Measurements from ENCODE around the gene WIZ. TPM values are rescaled to one million over a fixed set of nuclear protein-coding genes. Genes with fewer than 3 reads are reported as not detected.

Gene WIZ
- total and polyA plus RNA-seq, 11 donors = 19.0 to 52.4 (median 25.7) TPM

GRCh38 chr19:15424692-15425272 lies 25.0 kb downstream of the WIZ start:
- ATAC-seq = no peak
- Histone ChIP-seq H3K9me3 (no peaks in the 10 kb centered on the region), H3K4me3 (no peak overlapping the region), H3K27me3 (no peaks in the 10 kb centered on the region), H3K4me1 (peaks cover 3 to 35% (median 15%) of the 10 kb centered on the region in 12 donors), H3K36me3 (peaks cover 0 to 75% (median 56%) of the 10 kb centered on the region in 9 donors), H3K27ac (no peak overlapping the region)
- peak in 3 of 5 donors; percentile 25 to 55 (median 29) for DNase-seq
- 95 to 98% (median 97%) methylated on average over 8 to 38 of the region's 38 CpGs for WGBS, 4 donors
- TF ChIP-seq CTCF (IDR thresholded peaks at IDR 0.05) (no peak), POLR2A (IDR thresholded peaks at IDR 0.05) (no peak)
- intact Hi-C loops (cut with DNase I) = loop anchor here in 2 of 10 donors (10.0 kb wide), 1 partner anchor 130 kb away; no protein-coding TSS in a partner anchor

DNA sequence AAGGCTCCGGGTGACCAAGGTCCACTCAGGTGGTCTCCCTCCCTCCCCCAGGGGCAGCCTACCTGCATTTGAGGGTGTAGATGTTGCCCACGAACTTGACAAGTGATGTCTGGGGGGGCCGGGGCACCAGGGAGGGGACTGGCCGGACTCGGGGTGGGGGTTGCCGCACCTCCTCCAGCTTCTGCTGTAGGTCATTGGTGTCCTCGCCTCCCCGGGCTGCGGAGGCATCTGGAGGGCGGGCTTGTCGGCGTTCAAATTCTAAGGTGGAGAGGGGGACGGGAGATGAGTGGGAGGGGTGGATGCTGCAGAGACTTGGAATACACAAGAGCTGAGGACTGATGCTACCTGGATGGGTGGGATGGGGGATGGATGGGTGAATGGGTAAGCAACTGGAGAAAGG lies 25.6 kb downstream of the WIZ start:
- 90 to 98% (median 97%) methylated on average over 12 to 13 of the region's 13 CpGs for whole genome bisulfite sequencing, 4 donors
- no peak for ATAC-seq
- Histone ChIP-seq H3K27ac (no peak overlapping the region), H3K9me3 (no peaks in the 10 kb centered on the region), H3K36me3 (peaks cover 0 to 68% (median 56%) of the 10 kb centered on the region in 9 donors), H3K4me1 (peaks cover 3 to 34% (median 15%) of the 10 kb centered on the region in 12 donors), H3K27me3 (no peaks in the 10 kb centered on the region), H3K4me3 (no peak overlapping the region)
- intact Hi-C loops (cut with DNase I) = loop anchor here in 2 of 10 donors (10.0 kb wide), 1 partner anchor 131 kb away; no protein-coding TSS in a partner anchor
- no peak for TF ChIP-seq CTCF (IDR thresholded peaks at IDR 0.05)
- no peak for TF ChIP-seq POLR2A (IDR thresholded peaks at IDR 0.05)
- peak in 2 of 5 donors; percentile 10 to 25 for DNase-seq

DNA sequence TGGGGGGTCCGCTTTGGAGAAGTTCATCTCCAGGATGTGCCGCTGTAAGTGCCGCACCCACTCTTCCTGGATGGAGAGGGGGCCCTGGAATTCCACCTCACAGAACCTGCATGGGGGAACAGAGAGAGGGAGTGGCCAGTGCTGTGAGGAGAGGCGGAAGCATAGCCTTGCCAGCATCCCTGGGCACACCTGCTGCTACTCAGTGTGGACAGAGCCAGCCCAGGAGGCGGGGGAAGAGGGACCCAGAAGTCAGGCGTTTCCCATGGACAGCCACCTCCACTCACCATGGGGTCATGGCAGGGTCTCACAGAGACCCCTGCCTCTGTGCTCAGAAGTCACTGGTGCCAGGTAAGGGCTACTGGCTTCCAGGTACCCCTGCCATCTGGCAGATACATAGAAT lies 26.6 kb downstream of the WIZ start:
- TF ChIP-seq CTCF (IDR thresholded peaks at IDR 0.05) (no peak), POLR2A (IDR thresholded peaks at IDR 0.05) (no peak)
- DNase-seq (peak in 2 of 5 donors; percentile 23 to 24), ATAC-seq (no peak)
- 97 to 100% (median 99%) methylated on average over 6 of the region's 6 CpGs for WGBS, 4 donors
- Histone ChIP-seq H3K4me3 (no peak overlapping the region), H3K27ac (no peak overlapping the region), H3K4me1 (peaks cover 0 to 26% (median 12%) of the 10 kb centered on the region in 12 donors), H3K27me3 (no peaks in the 10 kb centered on the region), H3K9me3 (no peaks in the 10 kb centered on the region), H3K36me3 (peaks cover 0 to 60% (median 56%) of the 10 kb centered on the region in 9 donors)
- intact Hi-C loops (cut with DNase I) = loop anchor here in 2 of 10 donors (10.0 kb wide), 1 partner anchor 132 kb away; no protein-coding TSS in a partner anchor

DNA sequence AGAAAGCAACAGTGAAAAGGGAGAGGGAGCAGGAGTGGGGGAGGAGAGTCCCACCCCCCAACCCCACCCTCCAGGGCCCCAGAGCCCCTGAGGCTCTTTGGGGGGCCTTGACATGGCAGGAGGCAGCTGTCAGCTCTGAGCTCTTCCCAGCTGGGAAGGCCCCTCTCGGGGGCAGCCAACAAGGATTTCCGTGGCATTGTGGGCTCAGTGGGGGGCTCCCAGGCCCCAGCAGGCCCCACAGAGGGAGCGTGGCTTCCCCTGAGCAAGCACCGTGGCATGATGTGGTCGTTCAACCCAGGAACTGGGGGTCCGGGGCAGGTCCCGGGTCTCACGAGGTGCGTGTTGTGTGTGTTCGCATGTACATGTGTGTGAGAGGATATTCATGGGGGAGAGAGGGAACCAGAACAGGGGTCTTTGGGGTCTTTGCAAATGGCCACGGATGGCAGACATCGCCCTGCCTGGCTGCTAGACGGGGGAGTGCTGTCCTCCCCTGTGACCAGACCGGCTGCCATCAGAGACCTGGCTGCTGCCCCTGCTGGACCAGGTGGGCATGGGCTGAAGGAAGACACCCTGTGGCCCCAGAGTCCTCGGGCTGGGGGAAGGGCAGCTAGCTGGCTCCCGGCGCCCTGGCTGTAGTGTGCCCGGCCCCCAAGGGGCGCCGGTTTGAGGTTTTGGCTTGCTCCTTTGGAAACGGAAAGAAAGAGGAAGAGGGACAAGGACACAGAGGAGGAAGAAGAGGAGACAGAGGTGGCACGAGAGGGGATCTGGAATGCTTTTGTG lies 27.3 kb downstream of the WIZ start:
- H3K27ac ChIP-seq = peak overlapping the region in 8 of 12 donors; percentile 20 to 64 (median 52)
- no peaks in the 10 kb centered on the region for H3K27me3 ChIP-seq
- H3K9me3 ChIP-seq = no peaks in the 10 kb centered on the region
- H3K36me3 ChIP-seq = peaks cover 0 to 53% (median 50%) of the 10 kb centered on the region in 9 donors
- ATAC-seq (no peak), DNase-seq (peak in 3 of 5 donors; percentile 16 to 60 (median 20))
- no peak overlapping the region for H3K4me3 ChIP-seq
- intact Hi-C loops (cut with DNase I) = loop anchor here in 2 of 10 donors (10.0 kb wide), 1 partner anchor 132 kb away; no protein-coding TSS in a partner anchor
- peaks cover 0 to 33% (median 17%) of the 10 kb centered on the region in 12 donors for H3K4me1 ChIP-seq
- TF ChIP-seq CTCF (IDR thresholded peaks at IDR 0.05) (no peak), POLR2A (IDR thresholded peaks at IDR 0.05) (no peak)
- 86 to 93% (median 88%) methylated on average over 15 to 22 of the region's 22 CpGs for WGBS, 4 donors
